KMS-11 (cell line): ENCODE results near the gene CLIP2.
"Not testable (repeated sequence)": the region's sequence is repeated elsewhere in the genome, so short reads cannot be mapped to it uniquely, and the experiment has no call there.

ENCODE experiments used
- H2AFZ ChIP-seq: fragments of 200-600 bp; sonication (generic); 2 replicates; pipeline ENCODE4 v1.6.1; 2016; ENCODE audit warnings: antibody characterized with exemption, mixed run types, low read depth
- H3K27ac ChIP-seq: fragments of 200-600 bp; sonication (generic); 2 replicates; pipeline ENCODE4 v1.6.1; 2016; ENCODE audit warnings: mild to moderate bottlenecking, mixed run types
- H3K27me3 ChIP-seq: fragments of 200-600 bp; sonication (generic); 2 replicates; pipeline ENCODE4 v1.6.1; 2017; ENCODE audit warnings: mild to moderate bottlenecking, low read depth, mixed run types, moderate library complexity; ENCODE audit not compliant: insufficient read depth
- H3K36me3 ChIP-seq: fragments of 200-600 bp; sonication (generic); 2 replicates; pipeline ENCODE4 v1.6.1; 2017; ENCODE audit warnings: mild to moderate bottlenecking, mixed run types; ENCODE audit not compliant: insufficient read depth
- H3K4me1 ChIP-seq: fragments of 200-600 bp; sonication (generic); 2 replicates; pipeline ENCODE4 v1.6.1; 2016; ENCODE audit warnings: mild to moderate bottlenecking, low read depth, mixed run types; ENCODE audit not compliant: poor library complexity, severe bottlenecking
- H3K4me2 ChIP-seq: fragments of 200-600 bp; sonication (generic); 2 replicates; pipeline ENCODE4 v1.7.0; 2016; ENCODE audit warnings: mild to moderate bottlenecking, mixed run types
- H3K4me3 ChIP-seq: fragments of 200-600 bp; sonication (generic); IDR thresholded peaks from 2 replicates; pipeline ENCODE4 v1.6.1; 2017; ENCODE audit warnings: low read depth, low read length, mixed read lengths; ENCODE audit not compliant: insufficient read depth
- H3K79me2 ChIP-seq: fragments of 200-600 bp; sonication (generic); 2 replicates; pipeline ENCODE4 v1.6.1; 2016; ENCODE audit warnings: low read depth, mixed run types; ENCODE audit not compliant: insufficient read depth
- H3K9ac ChIP-seq: fragments of 200-600 bp; sonication (generic); 2 replicates; pipeline ENCODE4 v1.6.1; 2016; ENCODE audit warnings: mild to moderate bottlenecking, mixed run types
- H4K20me1 ChIP-seq: fragments of 200-600 bp; sonication (generic); 2 replicates; pipeline ENCODE4 v1.6.1; 2016; ENCODE audit warnings: mild to moderate bottlenecking, mixed run types; ENCODE audit not compliant: insufficient read depth
- TF ChIP-seq, protein P1 (sequence below): fragments of 200-600 bp; sonication (generic); conservative IDR thresholded peaks from 2 replicates; pipeline ENCODE4 v1.6.1; 2017; ENCODE audit warnings: low read depth, mild to moderate bottlenecking, antibody characterized with exemption, low read length, moderate library complexity, mixed read lengths

Gene CLIP2

GRCh38 chr7:74338366-74339108 lies 49.3 kb downstream of the CLIP2 start:
- Histone ChIP-seq H3K4me2 (no peak overlapping the region), H3K27ac (no peak overlapping the region), H3K79me2 (no peaks in the 10 kb centered on the region), H3K9ac (no peak overlapping the region), H2AFZ (no peak overlapping the region), H4K20me1 (no peaks in the 10 kb centered on the region), H3K27me3 (peaks cover 2% of the 10 kb centered on the region; the same call in 1 of the 2 replicates), H3K4me1 (no peaks in the 10 kb centered on the region), H3K36me3 (no peaks in the 10 kb centered on the region), H3K4me3 (no peak overlapping the region)
- TF ChIP-seq, protein P1, sequence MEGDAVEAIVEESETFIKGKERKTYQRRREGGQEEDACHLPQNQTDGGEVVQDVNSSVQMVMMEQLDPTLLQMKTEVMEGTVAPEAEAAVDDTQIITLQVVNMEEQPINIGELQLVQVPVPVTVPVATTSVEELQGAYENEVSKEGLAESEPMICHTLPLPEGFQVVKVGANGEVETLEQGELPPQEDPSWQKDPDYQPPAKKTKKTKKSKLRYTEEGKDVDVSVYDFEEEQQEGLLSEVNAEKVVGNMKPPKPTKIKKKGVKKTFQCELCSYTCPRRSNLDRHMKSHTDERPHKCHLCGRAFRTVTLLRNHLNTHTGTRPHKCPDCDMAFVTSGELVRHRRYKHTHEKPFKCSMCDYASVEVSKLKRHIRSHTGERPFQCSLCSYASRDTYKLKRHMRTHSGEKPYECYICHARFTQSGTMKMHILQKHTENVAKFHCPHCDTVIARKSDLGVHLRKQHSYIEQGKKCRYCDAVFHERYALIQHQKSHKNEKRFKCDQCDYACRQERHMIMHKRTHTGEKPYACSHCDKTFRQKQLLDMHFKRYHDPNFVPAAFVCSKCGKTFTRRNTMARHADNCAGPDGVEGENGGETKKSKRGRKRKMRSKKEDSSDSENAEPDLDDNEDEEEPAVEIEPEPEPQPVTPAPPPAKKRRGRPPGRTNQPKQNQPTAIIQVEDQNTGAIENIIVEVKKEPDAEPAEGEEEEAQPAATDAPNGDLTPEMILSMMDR = no peak

DNA sequence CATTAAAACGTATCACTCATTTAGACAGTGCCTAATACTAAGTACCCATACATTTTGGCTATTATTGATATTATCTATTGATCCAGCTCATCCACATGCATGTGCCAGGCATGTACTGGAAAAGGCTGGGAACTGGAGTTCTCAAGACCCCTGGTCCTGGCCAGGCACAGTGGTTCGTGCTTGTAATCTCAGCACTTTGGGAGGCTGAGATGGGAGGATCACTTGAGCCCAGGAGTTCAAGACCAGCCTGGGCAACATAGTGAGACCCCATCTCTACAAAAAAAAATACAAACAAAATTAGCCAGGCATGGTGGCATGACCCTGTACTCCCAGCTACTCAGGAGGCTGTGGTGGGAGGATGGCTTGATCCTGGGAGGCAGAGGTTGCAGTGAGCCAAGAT lies 50.4 kb downstream of the CLIP2 start:
- H3K27me3 ChIP-seq, H2AFZ ChIP-seq, H3K4me3 ChIP-seq, H3K4me2 ChIP-seq, H3K9ac ChIP-seq, H4K20me1 ChIP-seq, H3K79me2 ChIP-seq, H3K4me1 ChIP-seq, H3K27ac ChIP-seq, H3K36me3 ChIP-seq: not testable (repeated sequence)

- H3K36me3 ChIP-seq = no peaks in the 10 kb centered on the region
- H3K4me1 ChIP-seq = no peaks in the 10 kb centered on the region
- no peak overlapping the region for H3K9ac ChIP-seq
- TF ChIP-seq, protein P1 = no peak
- H3K27ac ChIP-seq = no peak overlapping the region
- no peak overlapping the region for H2AFZ ChIP-seq
- no peak overlapping the region for H3K4me2 ChIP-seq
- H3K79me2 ChIP-seq = no peaks in the 10 kb centered on the region
- H3K4me3 ChIP-seq = no peak overlapping the region
- no peaks in the 10 kb centered on the region; the same call in 1 of the 2 replicates for H3K27me3 ChIP-seq
- H4K20me1 ChIP-seq = no peaks in the 10 kb centered on the region
These were observed 54.3 kb downstream of the CLIP2 start for GRCh38 chr7:74343281-74344131.

DNA sequence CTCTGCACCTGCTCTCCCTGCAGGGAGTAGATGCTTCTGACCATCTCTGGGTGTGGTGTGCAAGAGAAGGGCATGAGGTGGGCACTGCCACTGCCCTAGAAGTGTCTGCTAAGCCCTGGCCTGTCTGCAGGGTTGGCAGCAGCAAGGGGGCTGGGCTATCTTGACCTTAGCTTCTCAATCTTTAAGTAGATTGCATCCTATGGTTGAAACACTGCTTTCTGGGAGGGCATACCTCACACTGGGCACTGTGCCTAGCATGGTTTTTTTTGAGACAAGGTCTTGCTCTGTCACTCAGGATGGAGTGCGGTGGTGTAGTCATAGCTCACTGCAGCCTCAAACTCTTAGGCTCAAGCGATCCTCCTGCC lies 54.9 kb downstream of the CLIP2 start:
- Histone ChIP-seq H4K20me1 (no peaks in the 10 kb centered on the region), H3K9ac (no peak overlapping the region)
- TF ChIP-seq, protein P1 = no peak

More for the DNA sequence above, 54.9 kb downstream of the CLIP2 start:
- Histone ChIP-seq H3K27me3 (no peaks in the 10 kb centered on the region; the same call in 1 of the 2 replicates), H2AFZ (no peak overlapping the region), H3K36me3 (no peaks in the 10 kb centered on the region), H3K4me3 (no peak overlapping the region), H3K4me2 (no peak overlapping the region), H3K4me1 (no peaks in the 10 kb centered on the region), H3K79me2 (no peaks in the 10 kb centered on the region), H3K27ac (no peak overlapping the region)
